HepG2 (cell line): Measurements from ENCODE around the gene MYO16. TPM values are rescaled to one million over a fixed set of nuclear protein-coding genes. Genes with fewer than 3 reads are reported as not detected.

Experiments used
- ATAC-seq: fragments of 200-7000 bp; cut with Tn5 transposase; 3 replicates; pipeline ENCODE4 v1.9.1; 2020; ENCODE audit warnings: mild to moderate bottlenecking, moderate library complexity
- BruUV-seq: library from RNA; stranded (reverse); fragments of 400-500 nt; replicated peaks from 2 replicates; lab custom pipeline; 2021; lab: Mats Ljungman, UMichigan
- CTCF ChIA-PET: fragments of 300-600 bp; formaldehyde crosslinking; extraction: SDS; loops from one replicate; lab custom pipeline; 2021; ENCODE audit warnings: low total read pairs, inconsistent platforms, low intra/inter-chr PET ratio; lab: Yijun Ruan, JAX
- POLR2A ChIA-PET: fragments of 350-600 bp; sonication (Branson Sonifier 250); formaldehyde crosslinking; loops from one replicate; lab custom pipeline; 2020; ENCODE audit warnings: antibody characterized with exemption, inconsistent platforms; lab: Yijun Ruan, JAX
- DNase-seq: peaks from one replicate; pipeline ENCODE4 v3.0.0-alpha.2; 2015; ENCODE audit warnings: low spot score
- FAIRE-seq: peaks from 3 replicates; lab custom pipeline; 2011; peaks lifted over from hg19 to GRCh38; lab: Jason Lieb, UNC
- H2AFZ ChIP-seq: one replicate; pipeline ENCODE4 v1.6.1; 2011; ENCODE audit warnings: low read length, inconsistent platforms
- H3K27ac ChIP-seq: fragments of 300-600 bp; 3 replicates; pipeline ENCODE4 v1.8.0; 2011; ENCODE audit warnings: mixed run types, mild to moderate bottlenecking, mixed read lengths, low read length, inconsistent platforms; ENCODE audit not compliant: insufficient read depth; ENCODE audit errors: extremely low read length
- H3K27me3 ChIP-seq, 2 experiments: fragments of 200-600 bp in 1 of 2; 2 replicates in 1 of 2; 3 replicates in 1 of 2; pipeline versions ENCODE4 v1.6.0 to v1.8.0; 2011; ENCODE audit warnings: low read length in 2 of 2, mild to moderate bottlenecking in 2 of 2, moderate library complexity in 2 of 2, inconsistent platforms in 1 of 2; ENCODE audit not compliant: insufficient read depth in 2 of 2, control insufficient read depth in 1 of 2
- H3K36me3 ChIP-seq, 2 experiments: fragments of 200-600 bp in 1 of 2; replicated peaks in 1 of 2; 2 replicates in 1 of 2; 3 replicates in 1 of 2; pipeline versions ENCODE4 v1.5.1 to v1.8.0; 2011; ENCODE audit warnings: low read length in 2 of 2, inconsistent platforms in 1 of 2; ENCODE audit not compliant: insufficient read depth in 2 of 2, control insufficient read depth in 1 of 2
- H3K4me1 ChIP-seq: 2 replicates; pipeline ENCODE4 v1.5.1; 2012; ENCODE audit warnings: low read length, inconsistent platforms; ENCODE audit not compliant: insufficient read depth
- H3K4me2 ChIP-seq: 2 replicates; pipeline ENCODE4 v1.6.0; 2011; ENCODE audit warnings: low read depth, low read length, inconsistent platforms
- H3K4me3 ChIP-seq, 3 experiments: fragments of 200-600 bp in 1 of 3; sonication (generic), shearing (Covaris generic) in 1 of 3; replicated peaks in 1 of 3; 2 replicates each; pipeline ENCODE4 v1.5.1; 2011 to 2016; ENCODE audit warnings: low read length in 3 of 3, inconsistent platforms in 2 of 3, low read depth in 2 of 3, mild to moderate bottlenecking in 2 of 3, control low read depth in 1 of 3, mixed read lengths in 1 of 3; ENCODE audit not compliant: insufficient read depth in 1 of 3
- H3K79me2 ChIP-seq: one replicate; pipeline ENCODE4 v1.6.1; 2011; ENCODE audit warnings: low read length, inconsistent platforms; ENCODE audit not compliant: insufficient read depth
- H3K9ac ChIP-seq: 2 replicates; pipeline ENCODE4 v1.6.0; 2011; ENCODE audit warnings: mild to moderate bottlenecking, low read depth, low read length, inconsistent platforms; ENCODE audit not compliant: insufficient read depth
- H3K9me3 ChIP-seq: 2 replicates; pipeline ENCODE4 v1.5.1; 2012; ENCODE audit warnings: mild to moderate bottlenecking, low read length
- H4K20me1 ChIP-seq: 2 replicates; pipeline ENCODE4 v1.6.0; 2011; ENCODE audit warnings: inconsistent platforms, mild to moderate bottlenecking, low read length, moderate library complexity; ENCODE audit not compliant: insufficient read depth
- ADNP ChIP-seq: sonication (generic); formaldehyde crosslinking; IDR thresholded peaks from 2 replicates; pipeline ENCODE4 v1.4.0; 2020; ENCODE audit warnings: missing genetic modification reagents
- DR1 ChIP-seq: sonication (generic); formaldehyde crosslinking; IDR thresholded peaks from 2 replicates; pipeline ENCODE4 v1.8.0; 2021; ENCODE audit warnings: mild to moderate bottlenecking, missing genetic modification reagents, inconsistent platforms
- GATA4 ChIP-seq: sonication (generic); IDR thresholded peaks from 2 replicates; pipeline ENCODE4 v1.6.1; 2016; ENCODE audit warnings: antibody characterized with exemption, low read depth, borderline replicate concordance
- HOXA9 ChIP-seq: sonication (generic); formaldehyde crosslinking; IDR thresholded peaks from 2 replicates; pipeline ENCODE4 v1.8.1; 2022; ENCODE audit warnings: missing genetic modification reagents, mild to moderate bottlenecking, moderate library complexity, borderline replicate concordance
- RFXAP ChIP-seq: sonication (generic); formaldehyde crosslinking; IDR thresholded peaks from 2 replicates; pipeline ENCODE4 v1.4.0; 2020; ENCODE audit warnings: missing genetic modification reagents, borderline replicate concordance
- TERF1 ChIP-seq: sonication (generic); formaldehyde crosslinking; IDR thresholded peaks from 2 replicates; pipeline ENCODE4 v1.8.0; 2022; ENCODE audit warnings: mild to moderate bottlenecking, missing genetic modification reagents, moderate library complexity
- ZFP36 ChIP-seq: fragments of 150-350 bp; IDR thresholded peaks from 2 replicates; pipeline ENCODE4 v1.6.1; 2018; ENCODE audit warnings: borderline replicate concordance, low read length, low read depth; ENCODE audit not compliant: partially characterized antibody
- ZNF800 ChIP-seq: sonication (generic); formaldehyde crosslinking; IDR thresholded peaks from 2 replicates; pipeline ENCODE4 v1.4.0; 2020; ENCODE audit warnings: missing genetic modification reagents
- ZSCAN21 ChIP-seq: sonication (generic); formaldehyde crosslinking; IDR thresholded peaks from 2 replicates; pipeline ENCODE4 v1.8.0; 2022; ENCODE audit warnings: mild to moderate bottlenecking, missing genetic modification reagents, moderate library complexity, borderline replicate concordance
- WGBS: methylation state at CpG from one replicate; pipeline ENCODE4 v1.1.6; 2017; ENCODE audit warnings: low lambda C conversion rate; 5-methylcytosine and 5-hydroxymethylcytosine counted together
- in situ Hi-C: cut with HindIII; loops from 2 replicates; pipeline ENCODE4 v1.10.0; 2017; ENCODE audit warnings: low pct_unique_long_range_greater_than_20kb; ENCODE audit not compliant: extremely low pct_ligation_motif_present
- intact Hi-C: fragments of 100-400 bp; cut with micrococcal nuclease; formaldehyde crosslinking; loops from one replicate; pipeline ENCODE4 v1.10.0; 2022; ENCODE audit not compliant: unreplicated experiment
- polyA plus RNA-seq, 8 experiments: library from polyadenylated mRNA; depleted of rRNA in 3 of 8; stranded (reverse) in 7 of 8; unstranded in 1 of 8; fragments of >200 nt; fragmentation: Illumina TruSeq in 4 of 8; extraction: Trizol in 4 of 8; gene quantifications; 2 replicates each; pipeline versions ENCODE4 v1.2.1 to v1.2.3, GENCODE V29; 2011 to 2016; ENCODE audit warnings: low read depth in 4 of 8, missing spikeins in 1 of 8, mixed read lengths in 1 of 8; ENCODE audit not compliant: insufficient read depth in 1 of 8
- total RNA-seq, 5 experiments: library from RNA; depleted of rRNA; stranded (reverse); fragments of >200 nt; fragmentation: Illumina TruSeq; extraction: Trizol; gene quantifications; 2 replicates each; pipeline ENCODE4 v1.2.3, GENCODE V29; 2016; ENCODE audit warnings: low read depth in 1 of 5
- TF ChIP-seq, protein P1 (sequence below): fragments of 450-650 bp; IDR thresholded peaks from 2 replicates; pipeline ENCODE4 v1.6.1; 2017

The MYO16 gene
- total and polyA plus RNA-seq, 2 of the 13 experiments (the other 11 are each of a cell fraction or from before 2014, with no cell fraction given), result not detected

DNA sequence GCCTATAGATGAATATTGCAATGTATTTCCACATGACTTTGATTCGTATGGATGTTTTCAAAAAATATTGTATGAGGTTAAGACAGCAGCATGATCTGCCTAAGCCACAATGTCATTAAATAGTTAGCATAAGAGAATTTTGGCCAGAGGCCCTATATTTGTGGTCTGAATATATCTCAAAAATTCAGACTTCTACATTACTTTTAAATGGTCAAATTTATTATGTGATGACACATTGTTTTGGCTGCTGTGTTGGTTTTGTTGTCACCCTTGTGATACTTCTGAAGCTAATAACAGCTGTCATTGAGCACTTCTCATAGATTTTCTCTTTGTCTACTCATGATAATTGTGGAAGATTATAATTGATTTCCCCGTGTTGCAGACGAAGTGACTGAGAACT lies 288.2 kb downstream of the MYO16 start (continued):
- TF ChIP-seq HOXA9 (no peak), DR1 (CRISPR knock-in tag) (no peak), RFXAP (no peak)

DNA sequence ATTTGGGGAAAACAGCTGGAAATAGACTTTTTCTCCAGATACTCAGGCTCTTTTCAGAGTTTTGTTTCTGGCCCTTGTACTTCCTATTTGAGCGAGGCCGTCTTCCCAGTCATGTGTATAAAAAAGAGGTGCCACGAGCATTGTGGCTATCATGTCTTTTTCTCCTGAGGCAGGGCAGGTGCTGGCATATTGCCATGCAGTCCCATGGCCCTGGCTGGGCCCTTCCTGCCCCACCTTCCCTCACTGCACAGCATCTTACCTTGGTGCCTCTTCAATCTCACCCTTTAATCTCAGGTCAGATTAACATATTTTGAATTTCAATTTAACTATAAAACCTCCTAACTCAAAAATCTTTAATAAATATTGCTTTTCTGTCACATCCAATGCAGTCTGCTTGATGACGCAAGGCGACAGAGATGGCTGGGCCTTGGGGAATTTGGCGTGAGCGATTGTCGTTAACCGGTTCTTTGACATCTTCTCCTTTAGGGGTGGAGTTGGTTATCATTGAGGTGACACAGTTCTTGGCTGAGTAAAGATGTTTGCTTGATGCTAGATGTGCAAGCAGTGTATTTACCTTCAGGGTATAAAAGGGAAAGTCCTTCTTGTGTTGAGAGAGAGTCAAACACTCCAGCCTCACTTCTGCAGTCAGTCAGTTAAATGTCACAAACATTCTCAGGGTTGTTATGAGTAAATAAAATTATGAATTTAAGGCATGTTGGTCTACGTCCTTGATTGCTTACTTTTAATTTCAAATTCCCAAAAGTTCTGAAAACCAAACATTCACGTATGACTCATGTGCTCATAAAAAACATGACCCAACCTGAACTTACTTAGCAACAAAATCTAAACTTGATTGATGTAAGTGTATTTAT lies 289.9 kb downstream of the MYO16 start:
- Histone ChIP-seq H3K4me3 (no peak overlapping the region), H3K27me3 (no peaks in the 10 kb centered on the region; a peak in 1 of 5 replicates), H3K4me2 (no peak overlapping the region), H3K36me3 (no peaks in the 10 kb centered on the region), H3K27ac (no peak overlapping the region), H2AFZ (no peak overlapping the region), H3K9me3 (no peaks in the 10 kb centered on the region), H3K9ac (no peak overlapping the region), H3K4me1 (peaks cover 22% of the 10 kb centered on the region), H3K79me2 (no peaks in the 10 kb centered on the region), H4K20me1 (no peaks in the 10 kb centered on the region)
- WGBS, result 74% methylated on average over 11 of the region's 11 CpGs
- ATAC-seq (no peak), DNase-seq (no peak), FAIRE-seq (no peak)
- BruUV-seq, result no TSS peak
- no peak for TF ChIP-seq TERF1 (CRISPR knock-in tag)
- TF ChIP-seq ZNF800 (CRISPR knock-in tag), result no peak
- TF ChIP-seq ZSCAN21 (CRISPR knock-in tag), result no peak
- no peak for TF ChIP-seq GATA4
- TF ChIP-seq ZFP36, result no peak
- TF ChIP-seq ADNP, result no peak
- TF ChIP-seq, protein P1, sequence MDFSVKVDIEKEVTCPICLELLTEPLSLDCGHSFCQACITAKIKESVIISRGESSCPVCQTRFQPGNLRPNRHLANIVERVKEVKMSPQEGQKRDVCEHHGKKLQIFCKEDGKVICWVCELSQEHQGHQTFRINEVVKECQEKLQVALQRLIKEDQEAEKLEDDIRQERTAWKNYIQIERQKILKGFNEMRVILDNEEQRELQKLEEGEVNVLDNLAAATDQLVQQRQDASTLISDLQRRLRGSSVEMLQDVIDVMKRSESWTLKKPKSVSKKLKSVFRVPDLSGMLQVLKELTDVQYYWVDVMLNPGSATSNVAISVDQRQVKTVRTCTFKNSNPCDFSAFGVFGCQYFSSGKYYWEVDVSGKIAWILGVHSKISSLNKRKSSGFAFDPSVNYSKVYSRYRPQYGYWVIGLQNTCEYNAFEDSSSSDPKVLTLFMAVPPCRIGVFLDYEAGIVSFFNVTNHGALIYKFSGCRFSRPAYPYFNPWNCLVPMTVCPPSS, result no peak
- in situ Hi-C loops, result no loop called here
- intact Hi-C loops, result no loop called here
- CTCF ChIA-PET, result no interaction called here
- POLR2A ChIA-PET, result no interaction called here
